HG03066 (cell line): ENCODE results near the gene GLIPR2.
A peak's percentile ranks its signal among the peaks of the same experiment; 100 is the strongest.

ENCODE experiments used
- ATAC-seq: cut with Tn5 transposase; IDR thresholded peaks from one replicate; pipeline ENCODE4 v1.9.1; 2021; ENCODE audit warnings: low read depth; ENCODE audit not compliant: unreplicated experiment

Gene GLIPR2

DNA sequence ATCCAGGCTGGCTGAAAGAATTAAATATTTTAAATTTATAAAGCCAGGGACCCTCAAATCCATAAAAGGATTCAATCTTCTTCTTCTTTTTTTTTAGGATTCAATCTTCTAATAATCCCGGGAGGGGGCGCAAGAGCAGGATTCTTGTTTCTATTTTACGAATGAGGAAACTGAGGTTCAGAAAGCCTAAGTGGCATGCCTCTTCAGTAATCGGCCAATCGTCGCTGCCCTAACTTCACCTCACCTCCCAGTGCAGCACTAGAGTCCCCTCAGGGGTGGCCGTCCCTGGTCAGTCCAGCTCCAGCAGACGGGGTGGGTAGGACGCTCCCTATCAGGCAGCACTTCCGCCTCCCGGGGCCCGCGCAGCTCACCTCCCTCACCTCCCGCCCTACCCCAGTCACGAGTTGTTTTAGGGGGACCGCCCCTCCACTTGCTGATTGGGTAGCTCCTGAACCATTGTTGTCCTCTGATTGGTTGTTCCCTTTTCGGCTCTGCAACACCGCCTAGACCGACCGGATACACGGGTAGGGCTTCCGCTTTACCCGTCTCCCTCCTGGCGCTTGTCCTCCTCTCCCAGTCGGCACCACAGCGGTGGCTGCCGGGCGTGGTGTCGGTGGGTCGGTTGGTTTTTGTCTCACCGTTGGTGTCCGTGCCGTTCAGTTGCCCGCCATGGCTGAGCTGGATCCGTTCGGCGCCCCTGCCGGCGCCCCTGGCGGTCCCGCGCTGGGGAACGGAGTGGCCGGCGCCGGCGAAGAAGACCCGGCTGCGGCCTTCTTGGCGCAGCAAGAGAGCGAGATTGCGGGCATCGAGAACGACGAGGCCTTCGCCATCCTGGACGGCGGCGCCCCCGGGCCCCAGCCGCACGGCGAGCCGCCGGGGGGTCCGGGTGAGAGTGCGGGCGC is 54.1 kb downstream of the GLIPR2 start, which contains the start of gene CLTA:
Gene CLTA (plus strand): TSS at position 534 of the 902 bp plus-strand sequence. CDS start 136 bp downstream, at position 670.
- ATAC-seq = peak; percentile 98

DNA sequence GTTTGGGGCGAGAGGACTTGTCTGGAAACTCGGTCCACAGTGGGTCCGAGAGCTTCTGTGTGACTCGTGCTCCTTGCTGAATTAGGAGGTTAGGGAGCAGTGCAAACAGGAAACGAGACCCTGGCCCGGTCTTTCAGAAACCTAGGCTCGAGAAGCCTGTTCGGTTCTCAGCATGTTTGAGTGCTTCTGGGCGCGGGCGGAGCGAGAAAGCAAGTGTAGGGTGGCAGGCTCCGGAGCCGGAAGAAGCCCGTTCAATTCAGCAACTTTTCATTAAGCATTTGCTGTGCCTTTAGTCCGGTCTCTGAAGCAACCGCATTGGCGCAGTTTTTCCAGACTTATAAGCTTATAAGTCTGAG is 54.7 kb downstream of the GLIPR2 start:
- ATAC-seq = no peak

DNA sequence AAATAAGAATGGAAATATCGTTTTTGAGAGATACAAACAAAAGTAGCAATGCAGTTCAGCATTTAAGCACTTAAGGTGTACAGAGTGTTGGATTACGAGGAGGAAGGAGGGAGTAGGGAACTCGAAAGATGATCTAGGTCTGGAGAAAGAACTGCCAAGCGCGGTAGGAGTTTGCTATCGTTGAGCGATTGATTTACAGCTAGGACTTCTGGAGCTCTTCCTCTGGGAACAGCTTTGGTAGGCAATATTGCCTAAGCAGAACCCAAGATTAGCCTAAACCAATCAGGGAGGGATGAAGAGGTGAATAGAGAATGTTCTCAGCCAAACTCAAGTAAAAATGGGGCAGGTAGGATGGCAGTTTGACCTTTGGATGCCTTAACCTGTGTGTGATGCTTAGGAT is 55.2 kb downstream of the GLIPR2 start:
- ATAC-seq = no peak

DNA sequence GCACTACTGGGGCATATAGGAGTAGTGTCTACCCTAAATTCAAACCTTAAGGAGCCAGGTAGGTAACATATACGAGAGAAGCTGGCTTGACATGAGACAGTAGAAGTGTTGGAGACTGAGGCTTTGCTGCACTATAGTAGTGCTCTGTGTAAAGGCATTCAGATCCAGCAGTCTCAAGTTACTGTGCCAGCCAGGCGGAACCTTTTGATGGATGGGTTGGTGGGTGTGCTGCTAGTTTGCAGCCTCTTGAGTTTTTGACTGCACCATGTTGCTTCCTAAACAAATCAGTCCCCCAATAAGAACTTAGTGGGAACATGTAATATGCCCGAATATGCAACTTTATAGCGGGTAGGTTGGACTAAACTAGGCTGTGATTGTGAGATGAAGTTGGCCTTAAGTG is 55.7 kb downstream of the GLIPR2 start:
- no peak for ATAC-seq

DNA sequence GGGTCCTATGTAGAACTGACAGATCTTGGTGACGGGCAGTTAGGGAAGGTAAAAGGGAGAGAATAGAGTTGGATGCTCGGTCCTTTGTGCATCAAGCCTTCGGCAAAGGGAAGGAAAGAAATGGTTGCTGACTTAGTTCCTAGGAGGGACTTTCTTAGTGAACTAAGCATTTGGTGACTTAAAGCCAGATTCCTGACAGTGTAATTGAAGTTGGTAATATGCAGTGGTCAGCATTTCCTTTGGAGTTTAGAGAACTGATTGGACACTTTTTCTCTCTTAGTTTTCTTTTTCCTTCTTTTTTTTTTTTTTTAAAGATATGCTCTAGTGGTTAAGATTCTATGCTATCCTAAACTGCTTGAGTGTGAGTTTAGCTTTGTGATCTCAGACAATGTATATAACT is 56.5 kb downstream of the GLIPR2 start:
- ATAC-seq = no peak

DNA sequence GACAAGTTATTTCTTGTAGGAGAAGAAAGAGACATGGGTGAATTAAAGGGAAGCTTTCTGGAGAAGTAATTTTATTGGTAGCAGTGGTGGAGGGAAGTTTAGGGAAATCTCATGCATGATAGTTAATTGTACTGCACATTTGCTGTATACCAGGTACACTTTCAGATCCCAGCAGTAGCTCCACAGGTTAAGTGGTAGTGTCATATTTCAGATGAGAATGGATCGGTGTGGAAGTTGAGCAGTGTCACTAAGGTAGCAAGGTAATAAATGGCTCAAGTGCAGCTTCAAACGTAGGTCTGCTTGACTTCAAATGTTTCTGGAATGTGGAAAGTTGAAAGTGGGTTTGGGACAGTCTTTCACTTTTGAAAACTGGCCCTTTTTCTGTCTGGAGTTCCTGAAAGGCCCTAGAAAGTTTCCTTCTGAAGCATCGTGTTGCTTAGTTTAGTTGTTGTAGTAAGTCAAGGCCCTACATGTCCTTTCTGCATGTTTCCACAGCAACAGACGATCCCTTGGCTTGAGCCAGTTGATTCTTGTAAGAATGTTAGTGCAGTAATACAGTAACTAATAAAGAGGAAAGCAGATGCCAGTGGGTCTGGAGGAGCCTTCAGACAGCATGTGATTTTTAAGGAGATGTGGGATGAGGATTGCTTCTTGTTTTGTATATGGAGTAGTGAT is 57.9 kb downstream of the GLIPR2 start:
- no peak for ATAC-seq

DNA sequence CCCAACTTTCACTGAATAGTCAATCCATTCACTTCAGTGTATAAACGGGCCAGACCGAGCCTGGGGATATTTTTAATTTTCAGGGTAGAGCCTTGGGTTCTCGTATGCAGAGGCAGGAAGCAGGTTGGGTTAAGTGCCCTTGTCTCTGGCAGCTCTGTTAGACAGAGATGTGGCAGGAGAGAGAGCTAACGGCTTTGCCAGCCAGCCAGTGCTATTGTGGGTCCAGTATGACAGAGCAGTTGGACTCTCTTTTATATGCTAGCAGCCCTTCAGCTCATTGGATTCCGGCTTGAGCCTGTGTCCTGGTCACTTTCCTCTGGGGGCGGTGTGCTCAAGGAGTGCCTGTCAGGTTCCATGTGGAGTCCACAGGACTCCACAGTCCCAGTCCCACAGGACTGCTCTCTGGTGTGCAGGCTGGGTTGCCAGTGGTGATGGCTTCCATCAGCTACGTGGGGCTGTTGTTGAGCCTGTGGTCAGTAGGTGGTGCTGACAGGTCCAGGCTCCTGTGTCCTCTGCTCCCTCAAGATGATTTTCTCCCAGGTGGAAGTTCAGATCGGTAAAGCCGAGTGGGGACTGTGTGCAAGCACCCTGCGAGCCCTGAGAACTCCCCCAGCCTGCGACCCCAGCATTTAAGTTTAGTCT is 68.5 kb downstream of the GLIPR2 start:
- ATAC-seq = no peak

DNA sequence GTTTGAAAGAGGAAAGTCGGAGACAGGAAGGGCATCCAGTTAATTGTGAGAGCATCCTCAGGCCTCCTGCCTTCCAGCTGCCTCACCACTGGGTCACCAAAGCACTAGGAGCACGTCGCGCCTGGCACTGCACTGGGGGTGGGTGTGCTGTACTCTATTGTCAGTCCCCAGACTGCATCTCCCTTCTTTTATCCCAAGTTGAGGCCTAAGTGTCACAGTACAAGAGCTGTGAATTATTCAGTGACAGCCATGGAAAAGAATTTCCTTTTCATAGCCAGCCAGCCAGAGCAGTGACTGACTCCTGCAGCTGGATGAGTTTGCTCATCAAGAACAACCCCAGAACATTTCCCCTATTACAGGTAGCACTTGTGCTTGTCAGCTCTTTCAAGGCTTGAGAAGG is 70.5 kb downstream of the GLIPR2 start:
- no peak for ATAC-seq

DNA sequence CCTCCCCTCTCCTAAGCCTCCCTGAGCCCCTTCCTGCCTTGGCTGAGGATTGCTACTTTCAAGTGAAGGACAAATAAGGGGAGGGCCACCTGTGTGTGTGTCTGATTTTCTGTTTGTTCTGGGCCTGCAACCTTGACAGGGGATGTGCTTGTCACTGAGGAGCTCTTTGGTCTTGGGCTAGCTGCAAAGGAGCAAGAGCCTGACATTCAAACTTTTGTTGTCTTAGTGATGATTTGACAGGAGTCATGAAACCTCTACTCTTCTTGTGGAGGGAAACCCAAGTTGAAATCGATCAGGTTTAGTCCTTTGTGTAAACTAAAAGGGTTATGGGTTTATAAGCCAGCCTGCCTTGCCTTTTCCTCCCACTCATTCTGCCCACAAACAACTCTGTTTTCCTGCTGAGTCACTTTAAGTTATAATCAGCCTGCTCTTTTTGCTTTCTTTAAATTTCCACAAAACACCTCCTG is 71.0 kb downstream of the GLIPR2 start:
- no peak for ATAC-seq

DNA sequence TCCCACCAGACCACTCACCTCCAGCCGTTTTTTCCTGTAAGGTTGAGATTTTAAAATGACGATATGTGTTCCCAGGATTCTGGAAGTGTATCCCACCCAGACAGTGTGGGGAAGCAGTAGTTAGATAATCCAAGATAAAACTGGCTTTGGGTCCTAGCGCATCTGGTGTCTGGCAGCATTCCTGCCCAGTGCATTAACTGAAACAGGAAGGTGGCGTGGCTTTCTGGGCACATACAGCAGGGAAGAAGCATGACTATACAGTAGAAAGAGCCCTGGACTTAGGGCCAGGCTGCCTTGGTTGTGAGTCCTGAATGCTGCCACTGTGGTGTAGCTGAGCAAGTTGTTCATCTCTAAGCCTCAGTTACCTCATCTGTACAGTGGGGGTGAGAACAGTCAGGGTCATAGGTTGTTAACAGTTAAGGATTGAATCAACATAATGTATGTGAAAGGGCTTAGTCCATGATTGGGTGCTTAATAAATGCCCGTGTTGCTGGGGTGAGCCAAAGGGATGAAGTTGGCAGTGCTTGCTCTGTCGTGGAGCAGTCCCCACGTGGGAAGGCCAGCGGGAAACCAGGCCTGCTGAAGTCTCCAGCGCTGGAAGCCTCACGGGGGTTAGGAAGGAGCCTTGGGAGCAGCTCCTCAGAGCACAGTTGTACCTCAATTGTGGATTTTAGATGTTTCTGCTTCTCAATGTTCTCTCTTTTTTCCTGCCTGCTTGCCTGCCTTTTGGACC is 72.2 kb downstream of the GLIPR2 start:
- ATAC-seq = no peak

DNA sequence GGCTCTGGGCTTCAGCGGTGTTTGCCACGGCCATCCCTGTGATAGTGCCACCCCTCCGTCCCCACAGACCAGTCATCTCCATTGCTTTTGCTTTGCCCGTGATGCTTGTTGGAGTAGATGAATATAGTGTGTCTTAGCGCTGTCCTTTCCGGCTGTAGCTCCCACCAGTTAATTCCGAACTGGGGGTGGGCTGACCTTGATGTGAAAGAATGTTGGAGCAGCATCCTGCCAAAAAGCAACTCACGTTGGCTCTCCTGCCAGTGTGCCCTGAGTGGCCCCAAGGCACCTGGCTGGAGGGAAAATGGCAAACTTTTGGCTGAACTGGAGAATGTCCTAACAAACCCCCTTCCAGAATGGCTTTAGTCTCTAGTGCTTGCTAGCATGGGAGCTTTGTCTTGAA is 74.2 kb downstream of the GLIPR2 start:
- ATAC-seq = no peak

DNA sequence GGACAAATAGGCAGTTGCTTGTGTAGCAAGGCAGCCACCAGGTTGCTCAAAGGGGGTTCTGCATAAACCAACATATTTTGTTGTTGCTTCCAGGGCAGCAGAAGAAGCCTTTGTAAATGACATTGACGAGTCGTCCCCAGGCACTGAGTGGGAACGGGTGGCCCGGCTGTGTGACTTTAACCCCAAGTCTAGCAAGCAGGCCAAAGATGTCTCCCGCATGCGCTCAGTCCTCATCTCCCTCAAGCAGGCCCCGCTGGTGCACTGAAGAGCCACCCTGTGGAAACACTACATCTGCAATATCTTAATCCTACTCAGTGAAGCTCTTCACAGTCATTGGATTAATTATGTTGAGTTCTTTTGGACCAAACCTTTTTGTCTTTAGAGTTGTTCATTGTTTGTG is 75.0 kb downstream of the GLIPR2 start:
- ATAC-seq = no peak

DNA sequence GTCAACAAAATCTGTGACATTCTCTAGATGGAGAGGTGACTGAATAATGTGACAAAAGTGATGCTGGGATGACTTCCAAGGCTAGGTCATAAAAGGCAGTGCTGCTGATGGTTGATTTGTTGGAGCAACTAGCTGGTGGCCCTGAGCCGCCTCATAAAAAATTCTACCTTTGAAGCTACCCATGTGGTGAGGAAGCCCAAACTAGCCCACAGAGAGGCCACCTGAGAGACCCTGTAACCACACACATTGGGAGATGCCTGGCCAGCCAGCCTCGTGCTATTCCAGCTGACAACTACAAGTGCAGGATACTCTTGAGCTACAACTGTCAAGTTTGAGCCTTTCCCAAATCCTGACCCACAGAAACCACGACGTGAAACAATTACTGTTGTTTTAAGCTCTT is 76.9 kb downstream of the GLIPR2 start:
- ATAC-seq = no peak
